HepG2 (cell line): Measurements from ENCODE around the gene ZNF606. TPM values are rescaled to one million over a fixed set of nuclear protein-coding genes. Genes with fewer than 3 reads are reported as not detected.

Experiments
- ATAC-seq: fragments of 200-7000 bp; cut with Tn5 transposase; 3 replicates; pipeline ENCODE4 v1.9.1; 2020; ENCODE audit warnings: mild to moderate bottlenecking, moderate library complexity
- BruUV-seq: library from RNA; stranded (reverse); fragments of 400-500 nt; replicated peaks from 2 replicates; lab custom pipeline; 2021; lab: Mats Ljungman, UMichigan
- CTCF ChIA-PET: fragments of 300-600 bp; formaldehyde crosslinking; extraction: SDS; loops from one replicate; lab custom pipeline; 2021; ENCODE audit warnings: low total read pairs, inconsistent platforms, low intra/inter-chr PET ratio; lab: Yijun Ruan, JAX
- POLR2A ChIA-PET: fragments of 350-600 bp; sonication (Branson Sonifier 250); formaldehyde crosslinking; loops from one replicate; lab custom pipeline; 2020; ENCODE audit warnings: antibody characterized with exemption, inconsistent platforms; lab: Yijun Ruan, JAX
- DNase-seq: peaks from one replicate; pipeline ENCODE4 v3.0.0-alpha.2; 2015; ENCODE audit warnings: low spot score
- FAIRE-seq: peaks from 3 replicates; lab custom pipeline; 2011; peaks lifted over from hg19 to GRCh38; lab: Jason Lieb, UNC
- H2AFZ ChIP-seq: one replicate; pipeline ENCODE4 v1.6.1; 2011; ENCODE audit warnings: low read length, inconsistent platforms
- H3K27ac ChIP-seq: fragments of 300-600 bp; 3 replicates; pipeline ENCODE4 v1.8.0; 2011; ENCODE audit warnings: mixed run types, mild to moderate bottlenecking, mixed read lengths, low read length, inconsistent platforms; ENCODE audit not compliant: insufficient read depth; ENCODE audit errors: extremely low read length
- H3K27me3 ChIP-seq, 2 experiments: fragments of 200-600 bp in 1 of 2; 2 replicates in 1 of 2; 3 replicates in 1 of 2; pipeline versions ENCODE4 v1.6.0 to v1.8.0; 2011; ENCODE audit warnings: low read length in 2 of 2, mild to moderate bottlenecking in 2 of 2, moderate library complexity in 2 of 2, inconsistent platforms in 1 of 2; ENCODE audit not compliant: insufficient read depth in 2 of 2, control insufficient read depth in 1 of 2
- H3K36me3 ChIP-seq, 2 experiments: fragments of 200-600 bp in 1 of 2; replicated peaks in 1 of 2; 2 replicates in 1 of 2; 3 replicates in 1 of 2; pipeline versions ENCODE4 v1.5.1 to v1.8.0; 2011; ENCODE audit warnings: low read length in 2 of 2, inconsistent platforms in 1 of 2; ENCODE audit not compliant: insufficient read depth in 2 of 2, control insufficient read depth in 1 of 2
- H3K4me1 ChIP-seq: 2 replicates; pipeline ENCODE4 v1.5.1; 2012; ENCODE audit warnings: low read length, inconsistent platforms; ENCODE audit not compliant: insufficient read depth
- H3K4me2 ChIP-seq: 2 replicates; pipeline ENCODE4 v1.6.0; 2011; ENCODE audit warnings: low read depth, low read length, inconsistent platforms
- H3K4me3 ChIP-seq, 3 experiments: fragments of 200-600 bp in 1 of 3; sonication (generic), shearing (Covaris generic) in 1 of 3; replicated peaks in 1 of 3; 2 replicates each; pipeline ENCODE4 v1.5.1; 2011 to 2016; ENCODE audit warnings: low read length in 3 of 3, inconsistent platforms in 2 of 3, low read depth in 2 of 3, mild to moderate bottlenecking in 2 of 3, control low read depth in 1 of 3, mixed read lengths in 1 of 3; ENCODE audit not compliant: insufficient read depth in 1 of 3
- H3K79me2 ChIP-seq: one replicate; pipeline ENCODE4 v1.6.1; 2011; ENCODE audit warnings: low read length, inconsistent platforms; ENCODE audit not compliant: insufficient read depth
- H3K9ac ChIP-seq: 2 replicates; pipeline ENCODE4 v1.6.0; 2011; ENCODE audit warnings: mild to moderate bottlenecking, low read depth, low read length, inconsistent platforms; ENCODE audit not compliant: insufficient read depth
- H3K9me3 ChIP-seq: 2 replicates; pipeline ENCODE4 v1.5.1; 2012; ENCODE audit warnings: mild to moderate bottlenecking, low read length
- H4K20me1 ChIP-seq: 2 replicates; pipeline ENCODE4 v1.6.0; 2011; ENCODE audit warnings: inconsistent platforms, mild to moderate bottlenecking, low read length, moderate library complexity; ENCODE audit not compliant: insufficient read depth
- GMEB2 ChIP-seq: IDR thresholded peaks from 2 replicates; pipeline ENCODE4 v1.6.1; 2016; ENCODE audit warnings: missing biosample characterization, missing genetic modification reagents, low read depth
- MIER2 ChIP-seq: IDR thresholded peaks from 2 replicates; pipeline ENCODE4 v1.6.1; 2016; ENCODE audit warnings: missing biosample characterization, missing genetic modification reagents
- NFIB ChIP-seq: sonication (generic); formaldehyde crosslinking; IDR thresholded peaks from 2 replicates; pipeline ENCODE4 v1.9.0; 2021; ENCODE audit warnings: missing genetic modification reagents, mild to moderate bottlenecking, borderline replicate concordance
- RBM22 ChIP-seq: fragments of 200-400 bp; formaldehyde crosslinking; optimal IDR thresholded peaks from 2 replicates; pipeline ENCODE3; 2017; ENCODE audit warnings: mild to moderate bottlenecking, low read length, moderate library complexity
- TARDBP ChIP-seq: sonication (generic); formaldehyde crosslinking; IDR thresholded peaks from 2 replicates; pipeline ENCODE4 v1.8.0; 2022; ENCODE audit warnings: mild to moderate bottlenecking, missing genetic modification reagents
- ZBTB7A ChIP-seq: sonication (generic); formaldehyde crosslinking; IDR thresholded peaks from 2 replicates; pipeline ENCODE4 v1.8.0; 2022; ENCODE audit warnings: mild to moderate bottlenecking, missing genetic modification reagents
- ZNF17 ChIP-seq: sonication (generic); formaldehyde crosslinking; IDR thresholded peaks from 2 replicates; pipeline ENCODE4 v1.5.0; 2020; ENCODE audit warnings: mild to moderate bottlenecking, missing genetic modification reagents
- ZNF879 ChIP-seq: sonication (generic); formaldehyde crosslinking; IDR thresholded peaks from 2 replicates; pipeline ENCODE4 v1.8.1; 2023; ENCODE audit warnings: missing genetic modification reagents
- WGBS: methylation state at CpG from one replicate; pipeline ENCODE4 v1.1.6; 2017; ENCODE audit warnings: low lambda C conversion rate; 5-methylcytosine and 5-hydroxymethylcytosine counted together
- in situ Hi-C: cut with HindIII; loops from 2 replicates; pipeline ENCODE4 v1.10.0; 2017; ENCODE audit warnings: low pct_unique_long_range_greater_than_20kb; ENCODE audit not compliant: extremely low pct_ligation_motif_present
- intact Hi-C: fragments of 100-400 bp; cut with micrococcal nuclease; formaldehyde crosslinking; loops from one replicate; pipeline ENCODE4 v1.10.0; 2022; ENCODE audit not compliant: unreplicated experiment
- polyA plus RNA-seq, 8 experiments: library from polyadenylated mRNA; depleted of rRNA in 3 of 8; stranded (reverse) in 7 of 8; unstranded in 1 of 8; fragments of >200 nt; fragmentation: Illumina TruSeq in 4 of 8; extraction: Trizol in 4 of 8; gene quantifications; 2 replicates each; pipeline versions ENCODE4 v1.2.1 to v1.2.3, GENCODE V29; 2011 to 2016; ENCODE audit warnings: low read depth in 4 of 8, missing spikeins in 1 of 8, mixed read lengths in 1 of 8; ENCODE audit not compliant: insufficient read depth in 1 of 8
- total RNA-seq, 5 experiments: library from RNA; depleted of rRNA; stranded (reverse); fragments of >200 nt; fragmentation: Illumina TruSeq; extraction: Trizol; gene quantifications; 2 replicates each; pipeline ENCODE4 v1.2.3, GENCODE V29; 2016; ENCODE audit warnings: low read depth in 1 of 5

Gene ZNF606
- total and polyA plus RNA-seq, 2 of the 13 experiments (the other 11 are each of a cell fraction or from before 2014, with no cell fraction given), result 4.2 to 14.8 TPM

GRCh38 chr19:58037927-58038687 is 35.5 kb upstream of the ZNF606 start (continued):
- no peak for TF ChIP-seq ZNF879 (CRISPR knock-in tag)
- TF ChIP-seq, all 625 proteins: peak for 0

GRCh38 chr19:58035863-58036262 is 33.2 kb upstream of the ZNF606 start:
- no peak overlapping the region for H3K9ac ChIP-seq
- TF ChIP-seq NFIB (CRISPR knock-in tag) (no peak), ZNF17 (no peak), RBM22 (no peak), ZBTB7A (no peak), MIER2 (CRISPR knock-in tag) (no peak), GMEB2 (CRISPR knock-in tag) (no peak), TARDBP (no peak)
- no peak overlapping the region for H3K27ac ChIP-seq
- FAIRE-seq, result no peak
- no peaks in the 10 kb centered on the region for H3K79me2 ChIP-seq
- H3K4me3 ChIP-seq, result no peak overlapping the region
- no peak overlapping the region for H2AFZ ChIP-seq
- intact Hi-C loops (no loop called here), in situ Hi-C loops (no loop called here)
- no peak for ATAC-seq
- BruUV-seq, result no TSS peak
- WGBS, result 23% methylated on average over 8 of the region's 8 CpGs
- no peaks in the 10 kb centered on the region for H3K36me3 ChIP-seq
- H3K9me3 ChIP-seq, result peaks cover 27% of the 10 kb centered on the region
- no peak overlapping the region for H3K4me2 ChIP-seq
- H3K27me3 ChIP-seq, result no peaks in the 10 kb centered on the region
- CTCF ChIA-PET, result no interaction called here
- H3K4me1 ChIP-seq, result peaks cover 8% of the 10 kb centered on the region; the same call in 1 of the 2 replicates
- no peaks in the 10 kb centered on the region for H4K20me1 ChIP-seq
- DNase-seq, result no peak
- POLR2A ChIA-PET, result no interaction called here
